Measurements from ENCODE around the gene CUL4A.
"Not testable (repeated sequence)": the region's sequence is repeated elsewhere in the genome, so short reads cannot be mapped to it uniquely, and the experiment has no call there.

Gene CUL4A

GRCh38 chr13:113245849-113246796, 36.7 kb downstream of the CUL4A start:
- DNase-seq = no peak

DNA sequence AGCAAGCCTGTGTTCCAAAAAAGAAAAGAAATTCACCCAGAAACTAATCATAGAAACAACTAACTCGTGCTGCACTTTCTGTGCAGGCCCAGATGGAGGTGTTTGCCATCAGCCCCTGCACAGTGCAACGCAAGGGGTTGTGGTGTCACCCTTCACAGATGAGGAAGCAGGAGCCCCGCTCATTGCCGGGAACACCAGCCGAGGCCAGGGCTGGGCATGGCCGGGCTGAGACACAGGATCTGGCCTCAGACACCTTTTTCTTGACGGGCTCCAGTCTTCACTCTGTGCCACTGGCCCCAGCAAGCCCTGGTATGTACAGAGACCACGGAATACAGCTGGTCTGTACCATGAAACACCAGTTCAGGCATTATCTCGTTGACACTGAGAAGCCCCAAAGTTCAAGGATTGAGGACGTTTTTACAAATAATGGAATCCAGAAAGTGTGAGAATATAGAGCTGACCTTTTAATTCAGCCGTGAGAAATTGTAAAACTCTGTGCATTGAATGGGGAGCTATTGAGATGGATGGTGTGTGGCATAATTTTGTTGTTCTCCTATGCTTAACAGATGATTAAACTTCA, 43.2 kb downstream of the CUL4A start:
- no peak for DNase-seq

DNA sequence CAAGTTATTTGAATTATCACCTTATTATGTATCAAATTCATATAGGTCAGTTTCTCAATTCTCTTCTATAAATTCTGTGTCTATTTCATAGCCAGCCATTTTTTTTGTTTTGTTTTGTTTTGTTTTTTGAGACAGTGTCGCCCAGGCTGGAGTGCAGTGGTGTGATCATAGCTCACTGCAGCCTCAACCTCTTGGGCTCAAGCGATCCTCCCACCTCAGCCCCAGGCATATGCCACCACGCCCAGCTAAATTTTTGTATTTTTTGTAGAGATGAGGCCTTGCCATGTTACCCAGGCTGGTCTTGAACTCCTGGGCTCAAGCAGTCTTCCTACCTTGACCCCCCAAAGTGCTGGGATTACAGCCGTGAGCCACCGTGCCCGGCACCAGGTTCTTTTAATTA, 48.5 kb downstream of the CUL4A start:
- not testable (repeated sequence) for DNase-seq

- no peak for DNase-seq
Measured at GRCh38 chr13:113258321-113259054, 49.1 kb downstream of the CUL4A start.

DNA sequence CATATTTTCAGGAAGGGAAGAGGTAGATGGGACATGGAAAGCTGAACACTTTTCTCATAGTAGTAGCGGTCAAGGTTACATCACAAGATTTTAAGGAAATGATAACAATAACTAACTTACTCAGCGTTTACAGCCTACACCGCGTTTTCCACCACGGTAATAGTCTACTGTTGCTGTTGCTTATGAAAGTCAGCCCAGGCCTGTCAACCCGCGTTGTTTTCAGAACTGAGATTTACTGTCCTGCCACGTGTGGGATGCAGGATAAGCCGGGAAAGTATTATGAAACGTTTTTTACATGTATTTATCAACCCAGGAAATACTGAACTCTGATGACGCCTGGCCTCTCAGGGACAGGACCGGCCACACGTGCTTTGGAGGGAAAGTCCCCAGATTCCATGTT, 51.6 kb downstream of the CUL4A start:
- no peak for DNase-seq

DNA sequence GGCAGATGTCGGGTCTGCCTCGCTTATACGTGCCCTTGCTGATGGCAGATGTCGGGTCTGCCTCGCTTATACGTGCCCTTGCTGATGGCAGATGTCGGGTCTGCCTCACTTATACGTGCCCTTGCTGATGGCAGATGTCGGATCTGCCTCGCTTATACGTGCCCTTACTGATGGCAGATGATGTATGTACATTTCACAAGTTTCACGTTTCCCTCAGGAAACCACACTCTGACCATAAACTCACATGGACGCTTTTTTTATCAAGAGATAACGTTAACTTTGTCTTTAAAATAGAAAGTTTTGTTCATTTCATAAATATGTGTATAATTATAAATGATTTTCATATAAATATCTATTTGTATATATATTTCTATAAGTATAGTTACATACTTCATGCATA, 53.6 kb downstream of the CUL4A start:
- not testable (repeated sequence) for DNase-seq

GRCh38 chr13:113267642-113268405, 58.4 kb downstream of the CUL4A start:
- DNase-seq = no peak

- no peak for DNase-seq
Measured at GRCh38 chr13:113272031-113272430, 62.6 kb downstream of the CUL4A start.

GRCh38 chr13:113272701-113273181, 63.3 kb downstream of the CUL4A start:
- no peak for DNase-seq

DNA sequence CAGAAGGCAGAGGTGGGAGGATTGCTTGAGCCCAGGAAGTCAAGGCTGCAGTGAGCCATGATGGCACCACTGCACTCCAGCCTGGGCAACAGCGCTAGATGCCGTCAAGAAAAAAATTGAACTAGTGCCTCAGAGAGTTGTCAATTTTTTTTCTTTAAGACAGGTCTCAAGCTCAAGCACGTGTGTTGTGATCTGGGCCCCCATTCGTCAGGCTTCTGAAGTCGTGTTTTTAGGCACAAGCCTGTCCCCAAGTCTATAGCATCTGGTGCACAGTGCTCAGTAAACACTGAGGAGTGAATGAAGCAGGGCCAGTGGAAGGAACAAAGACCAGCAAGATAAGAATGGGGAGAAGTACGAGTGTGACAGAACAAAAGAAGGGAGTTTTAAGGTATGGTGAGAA, 63.9 kb downstream of the CUL4A start:
- DNase-seq = no peak

GRCh38 chr13:113273851-113274590, 64.6 kb downstream of the CUL4A start:
- no peak for DNase-seq

- no peak for DNase-seq
Measured at GRCh38 chr13:113274721-113275120, 65.3 kb downstream of the CUL4A start.

GRCh38 chr13:113275387-113275786, 66.0 kb downstream of the CUL4A start:
- peak; percentile 8 for DNase-seq

GRCh38 chr13:113280126-113280525, 70.7 kb downstream of the CUL4A start:
- no peak for DNase-seq

- no peak for DNase-seq
Measured at GRCh38 chr13:113283904-113284303, 74.5 kb downstream of the CUL4A start.

DNA sequence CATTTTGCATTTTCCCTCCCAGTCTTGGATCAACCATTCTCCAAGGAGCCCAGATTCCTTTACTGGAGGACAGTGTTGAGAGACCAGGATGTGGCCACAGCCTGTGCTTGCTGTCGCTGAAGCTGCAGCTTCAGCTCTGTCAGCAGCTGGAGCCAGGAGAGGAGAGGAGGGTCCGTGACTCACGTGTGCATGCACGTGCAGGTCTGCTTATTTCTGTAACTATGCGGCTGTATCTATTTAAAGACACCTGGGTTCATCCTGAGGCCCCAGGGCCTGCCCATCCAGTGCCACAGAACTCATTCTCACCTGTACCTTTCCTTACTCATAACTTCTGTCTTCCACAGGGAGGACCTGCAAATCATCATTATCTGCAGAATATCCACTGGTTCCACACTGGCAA, 79.5 kb downstream of the CUL4A start:
- no peak for DNase-seq

DNA sequence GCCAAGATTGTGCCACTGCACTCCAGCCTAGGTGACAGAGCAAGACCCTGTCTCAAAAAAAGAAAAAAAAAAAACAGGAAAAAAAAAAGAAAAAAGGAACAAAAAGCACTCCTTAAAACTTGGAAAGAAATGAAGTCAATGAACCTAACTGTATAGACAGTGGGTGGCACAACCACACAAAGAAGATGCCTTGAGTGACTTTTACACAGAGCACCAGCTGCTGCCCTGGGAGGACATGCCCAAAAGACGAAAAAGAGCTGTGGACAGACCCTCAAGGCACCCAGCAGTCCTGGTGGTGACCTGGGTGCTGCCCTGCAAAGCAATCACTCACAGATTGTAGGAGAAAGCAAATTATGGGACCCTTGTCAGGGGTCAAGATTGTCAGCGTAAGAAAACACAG, 81.7 kb downstream of the CUL4A start:
- no peak for DNase-seq

- DNase-seq = peak; percentile 4
Measured at GRCh38 chr13:113292021-113292862, 82.8 kb downstream of the CUL4A start.

- no peak for DNase-seq
Measured at GRCh38 chr13:113293686-113294085, 84.3 kb downstream of the CUL4A start.

GRCh38 chr13:113295776-113296175, 86.4 kb downstream of the CUL4A start:
- no peak for DNase-seq

DNA sequence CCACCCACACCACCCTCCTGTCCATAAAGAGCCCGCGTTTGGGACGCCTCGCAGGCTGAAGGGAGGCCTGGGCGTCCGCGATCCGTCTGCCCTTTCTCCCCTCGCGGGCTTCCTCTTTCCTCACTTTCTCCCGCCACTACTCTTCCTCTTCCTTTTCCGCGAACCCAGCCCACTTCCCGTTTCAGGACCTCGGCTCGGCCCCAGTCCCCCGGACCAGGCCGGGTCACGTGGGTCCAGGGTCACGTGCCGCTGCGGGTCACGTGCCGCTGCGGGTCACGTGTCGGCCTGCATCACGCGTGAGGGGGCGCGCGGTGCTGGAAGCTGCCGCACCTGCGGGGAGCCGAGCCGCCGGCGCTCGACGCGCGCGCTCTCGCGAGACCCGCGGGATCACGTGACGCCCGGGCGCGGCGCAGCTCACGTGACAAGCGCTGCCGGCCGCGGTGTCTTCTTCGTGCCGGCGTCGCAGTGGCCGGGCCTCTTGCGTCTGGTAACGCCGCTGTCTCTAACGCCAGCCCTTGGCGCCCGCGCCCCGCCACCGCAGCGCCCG, 87.5 kb downstream of the CUL4A start, which contains the start of gene LAMP1:
LAMP1 (plus strand) TSS at position 417 of the 547 bp plus-strand sequence. CDS start 196 bp downstream, outside the sequence.
- DNase-seq = peak; percentile 94
